Panc1 (cell line): ENCODE data around the gene SUMF1. TPM values are rescaled to one million over a fixed set of nuclear protein-coding genes. Genes with fewer than 3 reads are reported as not detected.

Experiments
- ATAC-seq: fragments of 200-7000 bp; cut with Tn5 transposase; 2 replicates; pipeline ENCODE4 v1.9.1; 2020; ENCODE audit warnings: mild to moderate bottlenecking, moderate library complexity
- BruUV-seq: library from RNA; stranded (reverse); fragments of 400-500 nt; replicated peaks from 2 replicates; lab custom pipeline; 2021; lab: Mats Ljungman, UMichigan
- CTCF ChIA-PET: fragments of 300-600 bp; sonication (Branson Sonifier 250); formaldehyde crosslinking; loops from one replicate; lab custom pipeline; 2022; ENCODE audit warnings: antibody characterized with exemption; lab: Charles Lee
- POLR2A ChIA-PET: fragments of 300-600 bp; sonication (Branson Sonifier 250); formaldehyde crosslinking; loops from one replicate; lab custom pipeline; 2022; ENCODE audit warnings: antibody characterized with exemption; lab: Charles Lee
- DNase-seq: peaks from one replicate; pipeline ENCODE4 v3.0.0-alpha.2; 2010; ENCODE audit warnings: low read depth, low spot score
- H3K27ac ChIP-seq: 2 replicates; pipeline ENCODE4 v1.5.1; 2011; ENCODE audit warnings: mild to moderate bottlenecking, low read length, inconsistent platforms
- H3K27me3 ChIP-seq: fragments of 200-500 bp; sonication (Bioruptor generic); 2 replicates; pipeline ENCODE4 v1.6.0; 2014; ENCODE audit warnings: low read length, inconsistent platforms; ENCODE audit not compliant: control insufficient read depth, insufficient read depth
- H3K36me3 ChIP-seq: fragments of 200-500 bp; sonication (Bioruptor generic); 2 replicates; pipeline ENCODE4 v1.5.1; 2014; ENCODE audit warnings: inconsistent platforms, mild to moderate bottlenecking, low read length, moderate library complexity; ENCODE audit not compliant: control insufficient read depth, insufficient read depth
- H3K4me1 ChIP-seq: 2 replicates; pipeline ENCODE4 v1.5.1; 2011; ENCODE audit warnings: inconsistent platforms, mild to moderate bottlenecking, low read length, moderate library complexity; ENCODE audit not compliant: control insufficient read depth, insufficient read depth
- H3K4me3 ChIP-seq, 2 experiments: 2 replicates each; pipeline ENCODE4 v1.5.1; 2011 to 2012; ENCODE audit warnings: low read depth in 2 of 2, low read length in 2 of 2, mild to moderate bottlenecking in 2 of 2, inconsistent platforms in 1 of 2, moderate library complexity in 1 of 2
- H3K9me3 ChIP-seq: fragments of 200-500 bp; sonication (Bioruptor generic); 2 replicates; pipeline ENCODE4 v1.5.1; 2014; ENCODE audit warnings: low read depth, mild to moderate bottlenecking, inconsistent platforms, low read length, moderate library complexity; ENCODE audit not compliant: control insufficient read depth, insufficient read depth
- POLR2AphosphoS5 ChIP-seq: IDR thresholded peaks from 2 replicates; pipeline ENCODE4 v1.6.1; 2012; ENCODE audit warnings: mild to moderate bottlenecking, low read depth, low read length, moderate library complexity
- REST ChIP-seq, 2 experiments: IDR thresholded peaks; 2 replicates each; pipeline ENCODE4 v1.6.1; 2011 to 2012; ENCODE audit warnings: low read depth in 2 of 2, control low read depth in 1 of 2, low read length in 1 of 2, mild to moderate bottlenecking in 1 of 2, moderate library complexity in 1 of 2; ENCODE audit not compliant: insufficient read depth in 1 of 2
- SIN3A ChIP-seq: IDR thresholded peaks from 2 replicates; pipeline ENCODE4 v1.6.1; 2012; ENCODE audit warnings: low read depth, mild to moderate bottlenecking, low read length, moderate library complexity, borderline replicate concordance; ENCODE audit not compliant: insufficient read depth
- TCF7L2 ChIP-seq: IDR thresholded peaks from 2 replicates; pipeline ENCODE4 v1.6.1; 2011; ENCODE audit warnings: mild to moderate bottlenecking, low read depth, low read length, inconsistent platforms
- in situ Hi-C: cut with HindIII; loops from 2 replicates; pipeline ENCODE4 v1.10.0; 2016; ENCODE audit warnings: low sequenced_read_pairs, low pct_unique_long_range_greater_than_20kb
- intact Hi-C: fragments of 100-400 bp; cut with micrococcal nuclease; formaldehyde crosslinking; loops from one replicate; pipeline ENCODE4 v1.10.0; 2022; ENCODE audit not compliant: unreplicated experiment
- total RNA-seq: library from RNA; stranded (reverse); gene quantifications from one replicate; pipeline ENCODE4 v1.2.1, GENCODE V29; 2021; ENCODE audit not compliant: unreplicated experiment
- TF ChIP-seq, protein P1 (sequence below): fragments of 450-650 bp; IDR thresholded peaks from 2 replicates; pipeline ENCODE4 v1.5.1; 2017; ENCODE audit warnings: mild to moderate bottlenecking

SUMF1 gene
- total RNA-seq, 1 experiment from 2014 or later = 15.5 TPM

GRCh38 chr3:4416427-4416945, 50.6 kb downstream of the SUMF1 start:
- TF ChIP-seq TCF7L2 (no peak), REST (IDR thresholded peaks at IDR 0.05; ENCODE audit: insufficient read depth in 1 of 2, low read depth in 2 of 2, low read length in 1 of 2) (no peak), SIN3A (no peak), POLR2AphosphoS5 (no peak)
- TF ChIP-seq, protein P1, sequence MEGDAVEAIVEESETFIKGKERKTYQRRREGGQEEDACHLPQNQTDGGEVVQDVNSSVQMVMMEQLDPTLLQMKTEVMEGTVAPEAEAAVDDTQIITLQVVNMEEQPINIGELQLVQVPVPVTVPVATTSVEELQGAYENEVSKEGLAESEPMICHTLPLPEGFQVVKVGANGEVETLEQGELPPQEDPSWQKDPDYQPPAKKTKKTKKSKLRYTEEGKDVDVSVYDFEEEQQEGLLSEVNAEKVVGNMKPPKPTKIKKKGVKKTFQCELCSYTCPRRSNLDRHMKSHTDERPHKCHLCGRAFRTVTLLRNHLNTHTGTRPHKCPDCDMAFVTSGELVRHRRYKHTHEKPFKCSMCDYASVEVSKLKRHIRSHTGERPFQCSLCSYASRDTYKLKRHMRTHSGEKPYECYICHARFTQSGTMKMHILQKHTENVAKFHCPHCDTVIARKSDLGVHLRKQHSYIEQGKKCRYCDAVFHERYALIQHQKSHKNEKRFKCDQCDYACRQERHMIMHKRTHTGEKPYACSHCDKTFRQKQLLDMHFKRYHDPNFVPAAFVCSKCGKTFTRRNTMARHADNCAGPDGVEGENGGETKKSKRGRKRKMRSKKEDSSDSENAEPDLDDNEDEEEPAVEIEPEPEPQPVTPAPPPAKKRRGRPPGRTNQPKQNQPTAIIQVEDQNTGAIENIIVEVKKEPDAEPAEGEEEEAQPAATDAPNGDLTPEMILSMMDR = no peak
- ATAC-seq = no peak
- no peaks in the 10 kb centered on the region for H3K9me3 ChIP-seq
- ChIA-PET POLR2A (no interaction called here), CTCF (no interaction called here)
- no peak overlapping the region for H3K4me3 ChIP-seq
- BruUV-seq = no TSS peak
- H3K27ac ChIP-seq = no peak overlapping the region
- intact Hi-C loops (no loop called here), in situ Hi-C loops (no loop called here)
- no peak for DNase-seq
- H3K36me3 ChIP-seq = no peaks in the 10 kb centered on the region
- H3K27me3 ChIP-seq = no peaks in the 10 kb centered on the region
- H3K4me1 ChIP-seq = no peaks in the 10 kb centered on the region; the same call in none of the 2 replicates

DNA sequence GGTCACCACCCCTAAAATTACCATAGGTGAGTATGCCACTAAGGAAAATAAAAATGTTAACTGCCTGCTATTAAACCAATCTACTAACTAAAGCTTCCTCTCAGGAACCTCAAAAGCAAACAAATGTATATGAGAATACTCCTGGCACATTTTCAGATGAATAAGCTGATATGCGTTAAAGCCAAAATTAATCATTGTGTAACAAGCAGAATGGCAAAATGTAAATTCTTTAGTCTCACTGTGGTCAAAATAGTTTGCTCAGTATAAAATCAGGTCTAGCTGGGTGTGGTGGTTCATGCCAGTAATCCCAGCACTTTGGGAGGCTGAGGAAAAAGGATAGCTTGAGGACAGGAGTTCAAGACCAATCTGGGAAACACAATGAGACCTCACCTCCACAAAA, 53.6 kb downstream of the SUMF1 start:
- TF ChIP-seq, protein P1 = no peak
- TF ChIP-seq TCF7L2 (no peak), SIN3A (no peak), POLR2AphosphoS5 (no peak), REST (IDR thresholded peaks at IDR 0.05; ENCODE audit: insufficient read depth in 1 of 2, low read depth in 2 of 2, low read length in 1 of 2) (no peak)
- intact Hi-C loops = no loop called here
- no peak overlapping the region for H3K27ac ChIP-seq
- ChIA-PET POLR2A (no interaction called here), CTCF (no interaction called here)
- H3K4me1 ChIP-seq = no peaks in the 10 kb centered on the region; the same call in none of the 2 replicates
- DNase-seq (no peak), ATAC-seq (no peak)
- no peaks in the 10 kb centered on the region for H3K36me3 ChIP-seq
- in situ Hi-C loops = no loop called here
- H3K9me3 ChIP-seq = no peaks in the 10 kb centered on the region
- no TSS peak for BruUV-seq
- no peaks in the 10 kb centered on the region for H3K27me3 ChIP-seq
- no peak overlapping the region for H3K4me3 ChIP-seq
